SK-N-SH treated with all-trans-retinoic acid at 6 μM for 48 hours (cell line): ENCODE data around the gene PLCB1.

ENCODE experiments used
- ARNTL ChIP-seq: fragments of 450-650 bp; formaldehyde crosslinking; IDR thresholded peaks from 2 replicates; pipeline ENCODE4 v1.5.0; 2020; ENCODE audit warnings: low read depth, mild to moderate bottlenecking, moderate library complexity, borderline replicate concordance
- CREB5 ChIP-seq: fragments of 250-450 bp; sonication (Bioruptor Pico); IDR thresholded peaks from 2 replicates; pipeline ENCODE4 v1.5.1; 2020; ENCODE audit warnings: low read depth, mild to moderate bottlenecking, moderate library complexity
- CSDC2 ChIP-seq: fragments of 250-450 bp; sonication (Bioruptor Pico); IDR thresholded peaks from 2 replicates; pipeline ENCODE4 v1.5.0; 2020; ENCODE audit warnings: mild to moderate bottlenecking, moderate library complexity
- ISL1 ChIP-seq: fragments of 250-450 bp; sonication (Bioruptor Pico); IDR thresholded peaks from 2 replicates; pipeline ENCODE4 v2.1.2; 2022; ENCODE audit warnings: mild to moderate bottlenecking, moderate library complexity
- RARB ChIP-seq: fragments of 250-450 bp; sonication (Bioruptor Pico); IDR thresholded peaks from 2 replicates; pipeline ENCODE4 v1.8.0; 2021; ENCODE audit warnings: mild to moderate bottlenecking, moderate library complexity
- ZNF565 ChIP-seq: fragments of 450-650 bp; formaldehyde crosslinking; conservative IDR thresholded peaks from 2 replicates; pipeline ENCODE4 v1.5.0; 2020; ENCODE audit warnings: low read depth, mild to moderate bottlenecking, moderate library complexity
- ZNF70 ChIP-seq: fragments of 450-650 bp; formaldehyde crosslinking; IDR thresholded peaks from 2 replicates; pipeline ENCODE4 v1.5.0; 2020; ENCODE audit warnings: mild to moderate bottlenecking, moderate library complexity

DNA sequence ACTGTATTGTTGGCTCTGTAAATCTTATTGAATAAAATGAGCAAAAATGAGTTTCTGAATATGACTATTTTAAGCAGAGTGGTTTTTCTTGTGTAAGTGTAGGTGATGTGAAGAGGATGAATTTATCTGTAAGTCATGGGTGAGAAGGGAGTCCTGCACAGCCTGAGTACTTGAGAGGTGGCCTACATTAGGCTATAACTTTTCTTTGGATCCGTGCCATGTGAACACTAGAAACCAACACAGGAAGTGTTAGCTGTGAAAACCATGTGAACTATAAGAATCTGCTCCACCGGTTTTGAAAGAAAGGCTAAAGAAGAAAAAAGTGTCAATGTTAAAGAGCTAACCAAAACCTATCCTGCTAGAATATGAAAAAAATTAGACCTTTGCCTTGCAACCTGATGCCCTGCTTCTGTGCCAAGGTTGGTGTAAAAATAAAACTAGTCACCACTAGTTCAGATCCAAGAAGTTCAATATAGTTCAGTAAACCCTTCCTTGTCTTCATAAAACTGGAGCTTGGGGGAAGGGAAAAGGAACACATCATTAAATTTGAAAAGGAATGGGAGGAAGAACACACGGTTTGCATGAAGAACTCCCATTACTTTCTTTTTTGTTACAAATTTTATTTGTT is 21.3 kb downstream of the PLCB1 start:
- no peak for TF ChIP-seq ARNTL
- TF ChIP-seq ISL1 (CRISPR knock-in tag): no peak
- no peak for TF ChIP-seq CSDC2
- TF ChIP-seq RARB (CRISPR knock-in tag): no peak
- TF ChIP-seq CREB5 (CRISPR knock-in tag): no peak
- no peak for TF ChIP-seq ZNF70 (CRISPR knock-in tag)
- no peak for TF ChIP-seq ZNF565
